Hepatocyte (in vitro differentiated cells): ENCODE results near the gene YBX2. TPM values are rescaled to one million over a fixed set of nuclear protein-coding genes. Genes with fewer than 3 reads are reported as not detected.

ENCODE experiments used
- DNase-seq: peaks from one replicate; pipeline ENCODE4 v3.0.0-alpha.2; 2016; ENCODE audit warnings: low spot score
- H2AFZ ChIP-seq: fragments of 200-600 bp; sonication (generic); 2 replicates; pipeline ENCODE4 v1.6.0; 2016; ENCODE audit warnings: antibody characterized with exemption, mild to moderate bottlenecking
- H3K27ac ChIP-seq: fragments of 200-600 bp; sonication (generic); 2 replicates; pipeline ENCODE4 v1.5.1; 2016; ENCODE audit warnings: mild to moderate bottlenecking
- H3K27me3 ChIP-seq: fragments of 200-600 bp; sonication (generic); 2 replicates; pipeline ENCODE4 v1.6.1; 2016
- H3K36me3 ChIP-seq: fragments of 200-600 bp; sonication (generic); replicated peaks from 2 replicates; pipeline ENCODE4 v1.5.1; 2016; ENCODE audit warnings: low read depth; ENCODE audit not compliant: insufficient read depth
- H3K4me1 ChIP-seq: fragments of 200-600 bp; sonication (generic); 2 replicates; pipeline ENCODE4 v1.5.1; 2016; ENCODE audit warnings: mild to moderate bottlenecking, moderate library complexity; ENCODE audit not compliant: insufficient read depth
- H3K4me2 ChIP-seq: fragments of 200-600 bp; sonication (generic); 2 replicates; pipeline ENCODE4 v1.6.0; 2016
- H3K4me3 ChIP-seq: fragments of 200-600 bp; sonication (generic); 2 replicates; pipeline ENCODE4 v1.5.1; 2016; ENCODE audit warnings: mild to moderate bottlenecking
- H3K79me2 ChIP-seq: fragments of 200-600 bp; sonication (generic); 2 replicates; pipeline ENCODE4 v1.6.0; 2017; ENCODE audit warnings: mild to moderate bottlenecking
- H3K9me2 ChIP-seq: fragments of 200-600 bp; sonication (generic); replicated peaks from 2 replicates; pipeline ENCODE4 v1.6.0; 2017; ENCODE audit warnings: mild to moderate bottlenecking; ENCODE audit not compliant: insufficient read depth
- H3K9me3 ChIP-seq: fragments of 200-600 bp; sonication (generic); 2 replicates; pipeline ENCODE4 v1.5.1; 2016; ENCODE audit warnings: low read depth, mild to moderate bottlenecking
- H4K20me1 ChIP-seq: fragments of 200-600 bp; sonication (generic); 2 replicates; pipeline ENCODE4 v1.6.0; 2016; ENCODE audit warnings: mild to moderate bottlenecking; ENCODE audit not compliant: insufficient read depth, poor library complexity, severe bottlenecking
- EZH2 ChIP-seq: fragments of 200-600 bp; sonication (generic); IDR thresholded peaks from 2 replicates; pipeline ENCODE4 v1.6.1; 2016; ENCODE audit warnings: antibody characterized with exemption, mild to moderate bottlenecking, borderline replicate concordance
- EZH2phosphoT487 ChIP-seq: fragments of 200-600 bp; sonication (generic); IDR thresholded peaks from one replicate; pipeline ENCODE4 v1.6.1; 2018; ENCODE audit warnings: antibody characterized with exemption, mild to moderate bottlenecking, low read depth, moderate library complexity; ENCODE audit not compliant: unreplicated experiment, severe bottlenecking
- WGBS: methylation state at CpG from one replicate; pipeline ENCODE4 v1.1.6; 2016; ENCODE audit warnings: low lambda C conversion rate; ENCODE audit errors: missing lambda C conversion rate; 5-methylcytosine and 5-hydroxymethylcytosine counted together
- polyA plus RNA-seq: library from polyadenylated mRNA; unstranded; fragments of >200 nt; fragmentation: Nextera tagmentation; extraction: Ambion mirVana; gene quantifications from 2 replicates; pipeline ENCODE4 v1.2.1, GENCODE V29; 2016
- total RNA-seq: library from RNA; depleted of rRNA; stranded (reverse); fragments of >200 nt; gene quantifications from 2 replicates; pipeline ENCODE4 v1.2.3, GENCODE V29; 2014
- TF ChIP-seq, protein P1 (sequence below): fragments of 200-600 bp; sonication (generic); IDR thresholded peaks from 2 replicates; pipeline ENCODE4 v1.5.1; 2016; ENCODE audit warnings: antibody characterized with exemption, mild to moderate bottlenecking; ENCODE audit not compliant: poor library complexity

Gene YBX2
- total and polyA plus RNA-seq, 2 experiments from 2014 or later: 1.3 to 1.7 TPM

GRCh38 chr17:7324438-7324779 lies 30.0 kb upstream of the YBX2 start:
- no peak for TF ChIP-seq EZH2phosphoT487
- no peak for TF ChIP-seq EZH2
- TF ChIP-seq, protein P1, sequence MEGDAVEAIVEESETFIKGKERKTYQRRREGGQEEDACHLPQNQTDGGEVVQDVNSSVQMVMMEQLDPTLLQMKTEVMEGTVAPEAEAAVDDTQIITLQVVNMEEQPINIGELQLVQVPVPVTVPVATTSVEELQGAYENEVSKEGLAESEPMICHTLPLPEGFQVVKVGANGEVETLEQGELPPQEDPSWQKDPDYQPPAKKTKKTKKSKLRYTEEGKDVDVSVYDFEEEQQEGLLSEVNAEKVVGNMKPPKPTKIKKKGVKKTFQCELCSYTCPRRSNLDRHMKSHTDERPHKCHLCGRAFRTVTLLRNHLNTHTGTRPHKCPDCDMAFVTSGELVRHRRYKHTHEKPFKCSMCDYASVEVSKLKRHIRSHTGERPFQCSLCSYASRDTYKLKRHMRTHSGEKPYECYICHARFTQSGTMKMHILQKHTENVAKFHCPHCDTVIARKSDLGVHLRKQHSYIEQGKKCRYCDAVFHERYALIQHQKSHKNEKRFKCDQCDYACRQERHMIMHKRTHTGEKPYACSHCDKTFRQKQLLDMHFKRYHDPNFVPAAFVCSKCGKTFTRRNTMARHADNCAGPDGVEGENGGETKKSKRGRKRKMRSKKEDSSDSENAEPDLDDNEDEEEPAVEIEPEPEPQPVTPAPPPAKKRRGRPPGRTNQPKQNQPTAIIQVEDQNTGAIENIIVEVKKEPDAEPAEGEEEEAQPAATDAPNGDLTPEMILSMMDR: no peak
- peaks cover 17% of the 10 kb centered on the region for H3K79me2 ChIP-seq
- no peak for DNase-seq
- no peaks in the 10 kb centered on the region for H3K27me3 ChIP-seq
- H3K36me3 ChIP-seq: no peaks in the 10 kb centered on the region
- H4K20me1 ChIP-seq: no peaks in the 10 kb centered on the region
- peaks cover 5% of the 10 kb centered on the region for H3K4me1 ChIP-seq
- H3K4me3 ChIP-seq: no peak overlapping the region
- H2AFZ ChIP-seq: no peak overlapping the region
- no peak overlapping the region for H3K4me2 ChIP-seq
- 89% methylated on average over 3 of the region's 3 CpGs for WGBS
- H3K9me2 ChIP-seq: no peaks in the 10 kb centered on the region
- no peak overlapping the region for H3K27ac ChIP-seq
- H3K9me3 ChIP-seq: no peaks in the 10 kb centered on the region

GRCh38 chr17:7323731-7324437 lies 29.4 kb upstream of the YBX2 start:
- Histone ChIP-seq H3K36me3 (no peaks in the 10 kb centered on the region), H3K9me2 (no peaks in the 10 kb centered on the region), H3K9me3 (no peaks in the 10 kb centered on the region), H3K4me1 (peaks cover 5% of the 10 kb centered on the region), H3K27me3 (no peaks in the 10 kb centered on the region), H4K20me1 (no peaks in the 10 kb centered on the region), H3K27ac (no peak overlapping the region), H3K79me2 (peaks cover 17% of the 10 kb centered on the region), H2AFZ (no peak overlapping the region), H3K4me2 (no peak overlapping the region), H3K4me3 (no peak overlapping the region)
- WGBS: 75% methylated on average over 39 of the region's 39 CpGs
- DNase-seq: peak; percentile 49
- TF ChIP-seq EZH2: no peak
- TF ChIP-seq, protein P1: peak; percentile 61

GRCh38 chr17:7322520-7323194 lies 28.2 kb upstream of the YBX2 start:
- WGBS: 97% methylated on average over 22 of the region's 22 CpGs

More at GRCh38 chr17:7322520-7323194, 28.2 kb upstream of the YBX2 start:
- H3K4me2 ChIP-seq: no peak overlapping the region
- peaks cover 5% of the 10 kb centered on the region for H3K79me2 ChIP-seq
- no peak overlapping the region for H2AFZ ChIP-seq
- H3K27ac ChIP-seq: no peak overlapping the region
- H3K4me3 ChIP-seq: no peak overlapping the region
- DNase-seq: no peak
- no peaks in the 10 kb centered on the region for H3K9me3 ChIP-seq
- H4K20me1 ChIP-seq: no peaks in the 10 kb centered on the region
- no peaks in the 10 kb centered on the region for H3K27me3 ChIP-seq
- H3K36me3 ChIP-seq: no peaks in the 10 kb centered on the region
- no peak for TF ChIP-seq EZH2phosphoT487
- TF ChIP-seq, protein P1: no peak
- no peak for TF ChIP-seq EZH2
- no peaks in the 10 kb centered on the region for H3K4me1 ChIP-seq
- no peaks in the 10 kb centered on the region for H3K9me2 ChIP-seq
